RWPE2 (cell line): ENCODE results near the gene SMIM36.

Source experiments
- ATAC-seq: fragments of 200-7000 bp; cut with Tn5 transposase; 3 replicates; pipeline ENCODE4 v1.9.1; 2021; ENCODE audit warnings: low read depth
- DNase-seq: peaks from one replicate; pipeline ENCODE4 v3.0.0-alpha.2; 2020; ENCODE audit warnings: low spot score
- H3K27ac ChIP-seq: fragments of 450-650 bp; 2 replicates; pipeline ENCODE4 v1.5.1; 2017; ENCODE audit warnings: mild to moderate bottlenecking; ENCODE audit not compliant: poor library complexity, severe bottlenecking
- H3K27me3 ChIP-seq: fragments of 250-450 bp; sonication (Bioruptor Pico); 2 replicates; pipeline ENCODE4 v1.5.1; 2021; ENCODE audit warnings: mild to moderate bottlenecking, moderate library complexity; ENCODE audit not compliant: insufficient read depth, poor library complexity, severe bottlenecking
- H3K36me3 ChIP-seq: fragments of 250-450 bp; sonication (Bioruptor Pico); 2 replicates; pipeline ENCODE4 v1.5.1; 2020; ENCODE audit warnings: low read depth, mild to moderate bottlenecking, moderate library complexity
- H3K4me1 ChIP-seq: fragments of 250-450 bp; sonication (Bioruptor Pico); 2 replicates; pipeline ENCODE4 v1.5.1; 2021; ENCODE audit warnings: mild to moderate bottlenecking, moderate library complexity; ENCODE audit not compliant: insufficient read depth, poor library complexity, severe bottlenecking
- H3K4me3 ChIP-seq: fragments of 250-450 bp; sonication (Bioruptor Pico); 2 replicates; pipeline ENCODE4 v1.5.1; 2021; ENCODE audit warnings: mild to moderate bottlenecking, moderate library complexity; ENCODE audit not compliant: severe bottlenecking
- H3K9me3 ChIP-seq: fragments of 250-450 bp; sonication (Bioruptor Pico); 2 replicates; pipeline ENCODE4 v1.5.1; 2021; ENCODE audit warnings: mild to moderate bottlenecking, moderate library complexity; ENCODE audit not compliant: severe bottlenecking
- CTCF ChIP-seq: fragments of 450-650 bp; IDR thresholded peaks from one replicate; pipeline ENCODE4 v1.5.1; 2017; ENCODE audit warnings: mild to moderate bottlenecking, moderate library complexity; ENCODE audit not compliant: poor library complexity, severe bottlenecking

The SMIM36 gene

DNA sequence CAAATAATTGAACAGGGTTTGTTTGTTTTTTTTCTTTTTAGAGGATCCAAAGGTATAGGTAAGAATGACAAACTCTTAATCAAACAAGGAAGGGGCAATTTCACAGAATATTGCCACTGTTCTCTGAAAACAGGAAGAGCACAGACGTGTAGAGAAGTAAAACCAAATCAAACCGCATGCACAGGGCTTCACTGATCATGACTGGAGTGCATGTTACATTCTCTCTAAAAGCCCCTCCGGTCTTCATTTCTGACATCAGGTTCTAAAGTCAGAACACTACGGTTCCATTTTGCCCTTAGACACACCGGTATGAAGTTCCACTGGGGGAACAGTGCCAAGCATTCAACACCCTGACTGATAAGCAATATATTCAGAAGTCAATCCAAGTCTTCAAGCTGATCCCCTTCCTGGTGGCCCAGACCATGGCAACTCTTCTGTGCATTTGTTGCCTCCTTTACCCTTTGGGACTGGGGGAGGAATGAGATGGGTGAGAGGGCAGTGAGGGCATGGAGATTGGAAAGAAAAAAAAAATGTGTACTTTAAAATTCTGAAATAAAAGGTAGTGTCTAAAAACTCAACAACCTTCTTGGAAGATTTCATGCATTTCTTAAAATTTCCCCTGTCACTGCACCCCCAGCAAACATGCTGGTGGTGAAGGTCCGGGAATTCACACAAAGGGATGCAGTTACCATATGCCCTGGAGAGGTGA, 91.0 kb downstream of the SMIM36 start:
- DNase-seq (no peak), ATAC-seq (no peak)
- Histone ChIP-seq H3K36me3 (no peaks in the 10 kb centered on the region), H3K4me3 (peak overlapping the region; percentile 87), H3K27me3 (no peaks in the 10 kb centered on the region), H3K27ac (peak overlapping the region; percentile 50), H3K4me1 (peaks cover 9% of the 10 kb centered on the region), H3K9me3 (no peaks in the 10 kb centered on the region)
- TF ChIP-seq CTCF: no peak

- ATAC-seq: no peak
- no peak for DNase-seq
- Histone ChIP-seq H3K4me1 (peaks cover 9% of the 10 kb centered on the region), H3K27me3 (no peaks in the 10 kb centered on the region), H3K36me3 (peaks cover 6% of the 10 kb centered on the region), H3K4me3 (no peak overlapping the region), H3K27ac (no peak overlapping the region), H3K9me3 (no peaks in the 10 kb centered on the region)
- no peak for TF ChIP-seq CTCF
Observed at GRCh38 chr17:55418369-55419268, 92.6 kb downstream of the SMIM36 start.

GRCh38 chr17:55417411-55418268, 93.6 kb downstream of the SMIM36 start:
- Histone ChIP-seq H3K27ac (no peak overlapping the region), H3K4me3 (no peak overlapping the region), H3K27me3 (no peaks in the 10 kb centered on the region)

DNA sequence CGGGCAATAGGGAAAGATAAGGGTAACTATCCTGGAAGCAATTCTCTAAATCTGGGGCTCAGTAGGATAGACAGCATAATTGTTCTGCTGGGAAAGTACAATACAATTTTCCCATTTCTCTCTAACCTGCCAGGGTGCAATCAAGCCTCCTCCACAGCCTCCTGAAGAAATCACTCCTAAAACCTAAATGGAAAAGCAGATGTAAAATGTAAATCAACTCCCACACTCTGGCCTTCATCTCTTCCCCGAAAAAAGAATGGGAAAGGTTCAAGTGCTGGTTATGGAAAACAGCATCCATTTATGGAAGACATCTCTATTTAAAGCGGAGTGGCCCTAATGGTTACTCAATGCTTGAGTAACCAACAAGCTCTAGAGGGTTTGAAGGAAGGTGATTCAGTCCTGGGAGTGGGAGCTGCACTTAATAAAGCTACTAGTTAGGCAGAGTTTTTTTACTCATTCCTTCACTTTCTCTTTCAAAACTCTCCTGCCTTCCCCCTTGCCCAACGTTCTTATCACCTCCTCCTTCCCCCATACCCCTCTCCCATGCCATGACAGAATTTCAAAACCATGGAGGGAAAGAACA, 94.7 kb downstream of the SMIM36 start:
- Histone ChIP-seq H3K4me3 (no peak overlapping the region), H3K9me3 (no peaks in the 10 kb centered on the region), H3K36me3 (peaks cover 23% of the 10 kb centered on the region), H3K27me3 (no peaks in the 10 kb centered on the region), H3K4me1 (peaks cover 5% of the 10 kb centered on the region), H3K27ac (no peak overlapping the region)
- ATAC-seq (no peak), DNase-seq (no peak)
- no peak for TF ChIP-seq CTCF

More at GRCh38 chr17:55417411-55418268, 93.6 kb downstream of the SMIM36 start:
- H3K36me3 ChIP-seq: peaks cover 16% of the 10 kb centered on the region
- ATAC-seq (no peak), DNase-seq (no peak)
- no peaks in the 10 kb centered on the region for H3K9me3 ChIP-seq
- no peak for TF ChIP-seq CTCF
- peaks cover 9% of the 10 kb centered on the region for H3K4me1 ChIP-seq
